ENCODE results near the gene CD200R1.

CD200R1 gene

GRCh38 chr3:112884678-112885290, 90.1 kb downstream of the CD200R1 start:
- DNase-seq, result no peak

- no peak for DNase-seq
These were observed 93.0 kb downstream of the CD200R1 start for GRCh38 chr3:112881891-112882290.

- no peak for DNase-seq
These were observed 99.3 kb downstream of the CD200R1 start for GRCh38 chr3:112875561-112875960.

GRCh38 chr3:112874725-112875124, 100.2 kb downstream of the CD200R1 start:
- no peak for DNase-seq

- no peak for DNase-seq
These were observed 101.3 kb downstream of the CD200R1 start for GRCh38 chr3:112873632-112874031.

- DNase-seq, result no peak
These were observed 103.2 kb downstream of the CD200R1 start for GRCh38 chr3:112871735-112872134.
